ENCODE results near the gene WDR45B. TPM values are rescaled to one million over a fixed set of nuclear protein-coding genes. Genes with fewer than 3 reads are reported as not detected.

The WDR45B gene
- total and polyA plus RNA-seq, 11 donors = 23.5 to 60.7 (median 40.1) TPM

- Histone ChIP-seq H3K36me3 (peaks cover 0 to 88% (median 68%) of the 10 kb centered on the region in 9 donors), H3K4me1 (peaks cover 0 to 11% (median 0%) of the 10 kb centered on the region in 12 donors), H3K4me3 (no peak overlapping the region), H3K27ac (no peak overlapping the region), H3K9me3 (no peaks in the 10 kb centered on the region), H3K27me3 (no peaks in the 10 kb centered on the region)
- WGBS, 4 donors = 91 to 92% (median 91%) methylated on average over 12 of the region's 12 CpGs
- DNase-seq (no peak), ATAC-seq (no peak)
- TF ChIP-seq CTCF (IDR thresholded peaks at IDR 0.05) (no peak), POLR2A (IDR thresholded peaks at IDR 0.05) (no peak)
- intact Hi-C loops (cut with DNase I) = no loop called here
Measured at GRCh38 chr17:82630212-82630611, 18.0 kb downstream of the WDR45B start.

GRCh38 chr17:82629748-82630147 is 18.5 kb downstream of the WDR45B start:
- 79 to 85% (median 82%) methylated on average over 8 of the region's 8 CpGs for WGBS, 4 donors
- no peaks in the 10 kb centered on the region for H3K9me3 ChIP-seq
- intact Hi-C loops (cut with DNase I) = no loop called here
- peaks cover 0 to 11% (median 0%) of the 10 kb centered on the region in 12 donors for H3K4me1 ChIP-seq
- H3K27me3 ChIP-seq = no peaks in the 10 kb centered on the region
- H3K4me3 ChIP-seq = no peak overlapping the region
- peaks cover 0 to 92% (median 72%) of the 10 kb centered on the region in 9 donors for H3K36me3 ChIP-seq
- DNase-seq = no peak
- H3K27ac ChIP-seq = no peak overlapping the region
- no peak for ATAC-seq
- TF ChIP-seq CTCF (IDR thresholded peaks at IDR 0.05) (no peak), POLR2A (IDR thresholded peaks at IDR 0.05) (no peak)

GRCh38 chr17:82627405-82627804 is 20.8 kb downstream of the WDR45B start:
- H3K36me3 ChIP-seq = peaks cover 0 to 94% (median 79%) of the 10 kb centered on the region in 9 donors
- no peak for TF ChIP-seq POLR2A (IDR thresholded peaks at IDR 0.05)
- no peak for TF ChIP-seq CTCF (IDR thresholded peaks at IDR 0.05)
- H3K27me3 ChIP-seq = no peaks in the 10 kb centered on the region
- H3K27ac ChIP-seq = peak overlapping the region in 1 of 12 donors; percentile 63
- intact Hi-C loops (cut with DNase I) = no loop called here
- ATAC-seq (peak in 1 of 4 donors; percentile 20), DNase-seq (no peak)
- 94 to 95% (median 94%) methylated on average over 21 of the region's 21 CpGs for WGBS, 4 donors
- no peak overlapping the region for H3K4me3 ChIP-seq
- peaks cover 0 to 11% (median 0%) of the 10 kb centered on the region in 12 donors for H3K4me1 ChIP-seq
- H3K9me3 ChIP-seq = no peaks in the 10 kb centered on the region

GRCh38 chr17:82623707-82624106 is 24.5 kb downstream of the WDR45B start:
- intact Hi-C loops (cut with DNase I) = no loop called here
- ATAC-seq = no peak

More at GRCh38 chr17:82623707-82624106, 24.5 kb downstream of the WDR45B start:
- 83 to 91% (median 89%) methylated on average over 15 of the region's 15 CpGs for WGBS, 4 donors
- peak overlapping the region in 1 of 12 donors; percentile 27 for H3K27ac ChIP-seq
- no peaks in the 10 kb centered on the region for H3K9me3 ChIP-seq
- H3K4me3 ChIP-seq = no peak overlapping the region
- DNase-seq = no peak
- TF ChIP-seq CTCF (IDR thresholded peaks at IDR 0.05) = no peak
- TF ChIP-seq POLR2A (IDR thresholded peaks at IDR 0.05) = no peak
- H3K27me3 ChIP-seq = no peaks in the 10 kb centered on the region
- peaks cover 0 to 100% (median 96%) of the 10 kb centered on the region in 9 donors for H3K36me3 ChIP-seq
- peaks cover 0 to 11% (median 0%) of the 10 kb centered on the region in 12 donors for H3K4me1 ChIP-seq
